ENCODE data around the gene ELOVL3. TPM values are rescaled to one million over a fixed set of nuclear protein-coding genes. Genes with fewer than 3 reads are reported as not detected.

ELOVL3 gene
- total RNA-seq, 2 experiments from 2014 or later = not detected

DNA sequence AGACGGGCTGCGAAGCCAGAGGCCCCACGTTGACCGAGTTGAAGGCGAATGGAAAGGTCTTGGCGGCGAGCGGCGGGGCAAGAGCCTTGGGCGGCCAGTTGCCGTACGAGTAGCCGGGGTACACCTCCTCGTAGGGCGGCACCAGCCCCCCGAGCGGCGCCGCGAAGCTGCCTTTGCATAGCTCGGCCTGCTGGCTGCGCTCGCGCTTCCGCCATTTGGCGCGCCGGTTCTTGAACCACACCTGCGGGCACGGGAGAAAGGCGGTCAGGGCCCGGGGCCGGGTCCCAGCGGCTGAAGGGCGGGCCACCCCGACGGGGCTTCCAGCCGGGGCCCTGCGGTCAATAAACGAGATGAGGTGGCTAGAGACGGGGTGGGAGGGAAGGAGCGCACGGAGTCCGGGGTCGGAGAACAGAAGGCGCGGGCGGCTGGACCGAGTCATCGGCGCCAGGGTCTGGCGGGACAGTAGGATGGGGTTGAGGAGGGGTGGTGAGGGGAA lies 4.8 kb downstream of the ELOVL3 start:
- intact Hi-C loops (cut with micrococcal nuclease) = loop anchor here (1.0 to 10.0 kb wide), 2 partner anchors 121 to 244 kb away; no protein-coding TSS in a partner anchor
- DNase-seq = peak; percentile 63
- Mint-ChIP-seq H3K36me3 (ENCODE audit: low read depth) (no peaks in the 10 kb centered on the region), H3K27ac (no peak overlapping the region), H3K4me1 (ENCODE audit: low read depth) (peaks cover 13% of the 10 kb centered on the region), H3K27me3 (peaks cover 58% of the 10 kb centered on the region), H3K4me3 (peak overlapping the region; percentile 70), H3K9me3 (no peaks in the 10 kb centered on the region)
- ChIA-PET CTCF (interaction anchor here (0.7 to 19.5 kb wide), 59 partner anchors 9 to 352 kb away, joined by 3 to 886 read pairs (median 10); partner anchors contain the start of genes ACTR1A, C10orf95, CUEDC2 and FBXL15), POLR2A (interaction anchor here (0.6 to 2.1 kb wide), 7 partner anchors 17 to 168 kb away, joined by 3 to 7 read pairs (median 4); no protein-coding TSS in a partner anchor)
- TF ChIP-seq CTCF (IDR thresholded peaks at IDR 0.05) = no peak
- peak; percentile 24 for ATAC-seq

DNA sequence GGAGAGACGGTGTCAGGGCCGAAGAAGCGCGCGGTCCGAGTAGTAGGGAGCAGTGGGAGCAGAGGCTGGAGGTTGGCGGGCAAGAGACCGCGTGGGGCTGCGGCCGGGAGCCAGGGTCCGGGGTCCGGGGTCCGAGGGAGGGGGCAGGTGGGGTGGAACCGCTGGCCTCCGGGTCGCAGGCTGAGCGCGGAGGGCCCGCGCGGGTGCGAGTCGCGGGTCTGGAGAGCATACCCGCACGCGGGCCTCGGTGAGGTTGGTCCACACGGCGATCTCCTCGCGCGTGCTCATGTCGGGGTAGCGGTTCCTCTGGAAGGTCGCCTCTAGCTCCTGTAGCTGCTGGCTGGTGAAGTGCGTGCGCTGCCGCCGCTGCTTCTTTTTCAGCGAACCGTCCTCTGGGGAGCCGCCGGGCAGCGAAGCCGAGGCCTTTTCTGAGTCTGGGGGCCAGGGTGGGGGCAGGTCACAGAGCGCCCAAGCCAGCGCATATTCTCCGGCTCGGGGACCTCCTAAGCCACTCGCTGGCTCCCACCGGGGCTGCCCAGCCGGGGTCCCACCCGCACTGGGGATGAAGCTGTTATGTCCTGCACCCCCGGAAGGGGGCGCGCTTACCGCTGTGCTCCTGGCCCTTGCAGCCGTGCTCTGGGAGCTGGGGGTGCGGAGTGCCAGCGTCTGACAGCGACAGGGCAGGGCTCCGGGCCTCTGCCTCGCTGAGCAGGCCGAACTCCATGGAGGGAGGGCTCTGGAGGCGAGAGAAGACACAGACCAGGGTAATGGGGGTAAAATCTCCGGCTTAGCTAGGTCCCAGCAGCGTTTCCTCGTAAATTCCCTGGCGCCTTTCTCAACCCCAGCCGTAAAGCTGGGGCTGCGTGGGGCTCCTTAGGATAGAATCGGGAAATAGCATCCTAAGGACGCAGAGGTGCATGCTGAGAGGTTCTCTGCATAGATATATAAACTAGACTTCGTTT lies 5.5 kb downstream of the ELOVL3 start:
- ChIA-PET CTCF (interaction anchor here (0.6 to 19.5 kb wide), 59 partner anchors 8 to 352 kb away, joined by 3 to 886 read pairs (median 9); partner anchors contain the start of genes ACTR1A, C10orf95, CUEDC2 and FBXL15), POLR2A (interaction anchor here (0.6 to 2.1 kb wide), 6 partner anchors 12 to 167 kb away, joined by 3 to 7 read pairs (median 4); no protein-coding TSS in a partner anchor)
- ATAC-seq (peak; percentile 79), DNase-seq (peak; percentile 84)
- intact Hi-C loops (cut with micrococcal nuclease) = loop anchor here (1.0 to 10.0 kb wide), 2 partner anchors 121 to 243 kb away; no protein-coding TSS in a partner anchor
- Mint-ChIP-seq H3K9me3 (no peaks in the 10 kb centered on the region), H3K27ac (no peak overlapping the region), H3K36me3 (ENCODE audit: low read depth) (no peaks in the 10 kb centered on the region), H3K27me3 (peaks cover 55% of the 10 kb centered on the region), H3K4me1 (ENCODE audit: low read depth) (peaks cover 5% of the 10 kb centered on the region), H3K4me3 (peak overlapping the region; percentile 70)
- peak; percentile 93 for TF ChIP-seq CTCF (IDR thresholded peaks at IDR 0.05)

GRCh38 chr10:102233997-102234396 lies 7.9 kb downstream of the ELOVL3 start:
- Mint-ChIP-seq H3K27me3 (peaks cover 40% of the 10 kb centered on the region), H3K27ac (no peak overlapping the region), H3K4me3 (no peak overlapping the region), H3K36me3 (ENCODE audit: low read depth) (no peaks in the 10 kb centered on the region), H3K4me1 (ENCODE audit: low read depth) (peaks cover 5% of the 10 kb centered on the region), H3K9me3 (no peaks in the 10 kb centered on the region)
- ATAC-seq (no peak), DNase-seq (no peak)
- POLR2A ChIA-PET = interaction anchor here (1.9 kb wide), 1 partner anchor 11 kb away, joined by 7 read pairs; the partner anchor contains the start of gene GBF1
- intact Hi-C loops (cut with micrococcal nuclease) = loop anchor here (10.0 kb wide), 1 partner anchor 241 kb away; no protein-coding TSS in a partner anchor
- no peak for TF ChIP-seq CTCF (IDR thresholded peaks at IDR 0.05)
- CTCF ChIA-PET = interaction anchor here (0.7 to 19.5 kb wide), 3 partner anchors 45 to 119 kb away, joined by 3 to 886 read pairs (median 3); no protein-coding TSS in a partner anchor

DNA sequence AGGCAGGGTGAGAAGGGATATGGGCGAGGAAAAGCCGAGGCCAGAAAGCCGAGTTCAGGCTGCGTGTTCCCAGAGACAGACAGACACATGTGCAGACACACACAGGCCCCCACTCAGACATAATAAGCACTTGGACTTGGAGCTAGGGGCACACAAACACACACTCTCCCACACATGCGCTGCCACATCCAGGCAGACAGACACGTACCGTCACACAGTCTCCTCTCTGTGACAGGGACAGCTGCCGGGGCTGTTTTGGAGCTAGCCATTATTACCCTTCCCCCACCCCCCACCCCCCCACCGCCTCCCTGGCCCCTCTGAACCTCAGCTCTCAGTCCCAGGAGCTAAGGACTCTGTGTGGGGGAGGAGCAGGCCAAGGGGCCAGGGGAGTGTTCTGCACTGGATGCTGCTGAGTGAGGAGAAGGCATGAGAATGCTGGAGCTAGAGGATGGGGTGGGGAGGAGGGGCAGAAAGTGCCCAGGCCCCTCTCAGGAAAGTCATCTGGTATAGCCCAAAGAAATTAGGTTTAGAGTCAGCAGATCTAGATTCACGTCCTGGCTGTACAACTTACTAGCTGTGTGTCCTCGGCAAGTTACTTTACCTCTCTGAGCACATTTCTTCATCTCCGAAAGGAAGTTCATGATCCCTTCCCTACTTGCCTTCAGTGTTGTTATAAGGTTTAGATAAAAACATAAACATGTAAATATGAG lies 8.9 kb downstream of the ELOVL3 start:
- no peak for TF ChIP-seq CTCF (IDR thresholded peaks at IDR 0.05)
- DNase-seq (no peak), ATAC-seq (no peak)
- POLR2A ChIA-PET = interaction anchor here (1.0 to 1.9 kb wide), 2 partner anchors 10 to 108 kb away, joined by 4 to 7 read pairs; partner anchors contain the start of gene GBF1
- peaks cover 2% of the 10 kb centered on the region for H3K4me1 Mint-ChIP-seq (ENCODE audit: low read depth)
- H3K27ac Mint-ChIP-seq = no peak overlapping the region
- no peaks in the 10 kb centered on the region for H3K36me3 Mint-ChIP-seq (ENCODE audit: low read depth)
- no peak overlapping the region for H3K4me3 Mint-ChIP-seq
- intact Hi-C loops (cut with micrococcal nuclease) = loop anchor here (10.0 kb wide), 1 partner anchor 240 kb away; no protein-coding TSS in a partner anchor
- peaks cover 37% of the 10 kb centered on the region for H3K27me3 Mint-ChIP-seq
- CTCF ChIA-PET = interaction anchor here (1.0 to 19.5 kb wide), 4 partner anchors 8 to 159 kb away, joined by 3 to 886 read pairs (median 4); partner anchors contain the start of gene ELOVL3
- no peaks in the 10 kb centered on the region for H3K9me3 Mint-ChIP-seq
